Smooth muscle cell (in vitro differentiated cells): Measurements from ENCODE around the gene GALNT16. TPM values are rescaled to one million over a fixed set of nuclear protein-coding genes. Genes with fewer than 3 reads are reported as not detected.

Experiments used
- DNase-seq: peaks from one replicate; lab custom pipeline; 2025; ENCODE audit not compliant: unreplicated experiment; lab: John Stamatoyannopoulos, UW
- H2AFZ ChIP-seq: fragments of 200-600 bp; sonication (generic); 2 replicates; pipeline ENCODE4 v1.6.0; 2016; ENCODE audit warnings: antibody characterized with exemption, low read depth, mild to moderate bottlenecking
- H3F3A ChIP-seq: fragments of 200-600 bp; sonication (generic); 2 replicates; pipeline ENCODE4 v1.6.0; 2017; ENCODE audit warnings: antibody characterized with exemption, low read depth
- H3K27ac ChIP-seq: fragments of 200-600 bp; sonication (generic); 2 replicates; pipeline ENCODE4 v1.5.1; 2016; ENCODE audit warnings: low read depth, mild to moderate bottlenecking
- H3K27me3 ChIP-seq: fragments of 200-600 bp; sonication (generic); 2 replicates; pipeline ENCODE4 v1.6.1; 2016; ENCODE audit warnings: low read depth, mild to moderate bottlenecking
- H3K36me3 ChIP-seq: fragments of 200-600 bp; sonication (generic); 2 replicates; pipeline ENCODE4 v1.5.1; 2016; ENCODE audit warnings: low read depth
- H3K4me1 ChIP-seq: fragments of 200-600 bp; sonication (generic); 2 replicates; pipeline ENCODE4 v1.5.1; 2016; ENCODE audit warnings: low read depth
- H3K4me2 ChIP-seq: fragments of 200-600 bp; sonication (generic); 2 replicates; pipeline ENCODE4 v1.6.0; 2016; ENCODE audit warnings: mild to moderate bottlenecking
- H3K4me3 ChIP-seq: fragments of 200-600 bp; sonication (generic); 2 replicates; pipeline ENCODE4 v1.5.1; 2016; ENCODE audit warnings: mild to moderate bottlenecking
- H3K79me2 ChIP-seq: fragments of 200-600 bp; sonication (generic); 2 replicates; pipeline ENCODE4 v1.6.0; 2016; ENCODE audit warnings: low read depth, mild to moderate bottlenecking
- H3K9ac ChIP-seq: fragments of 200-600 bp; sonication (generic); 2 replicates; pipeline ENCODE4 v1.6.0; 2016; ENCODE audit warnings: low read depth
- H3K9me3 ChIP-seq: fragments of 200-600 bp; sonication (generic); replicated peaks from 2 replicates; pipeline ENCODE4 v1.5.1; 2016; ENCODE audit warnings: low read depth
- H4K20me1 ChIP-seq: fragments of 200-600 bp; sonication (generic); 2 replicates; pipeline ENCODE4 v1.6.0; 2016; ENCODE audit warnings: low read depth
- CTCF ChIP-seq: fragments of 200-600 bp; sonication (generic); IDR thresholded peaks from 2 replicates; pipeline ENCODE4 v1.5.1; 2017; ENCODE audit warnings: borderline replicate concordance, mild to moderate bottlenecking, antibody characterized with exemption; ENCODE audit not compliant: insufficient read depth, poor library complexity, severe bottlenecking
- WGBS: methylation state at CpG from one replicate; pipeline ENCODE4 v1.1.7; 2016; ENCODE audit warnings: low lambda C conversion rate; 5-methylcytosine and 5-hydroxymethylcytosine counted together
- polyA plus RNA-seq: library from polyadenylated mRNA; unstranded; fragments of >200 nt; fragmentation: Nextera tagmentation; extraction: Ambion mirVana; gene quantifications from 2 replicates; pipeline ENCODE4 v1.2.1, GENCODE V29; 2016
- total RNA-seq: library from RNA; depleted of rRNA; stranded (reverse); fragments of >200 nt; gene quantifications from 2 replicates; pipeline ENCODE4 v1.2.3, GENCODE V29; 2014

GALNT16 gene
- total and polyA plus RNA-seq, 2 experiments from 2014 or later: 0.54 to 4.7 TPM

GRCh38 chr14:69238883-69239282, 21.1 kb upstream of the GALNT16 start:
- no peak overlapping the region for H3K9ac ChIP-seq
- H3K27ac ChIP-seq: no peak overlapping the region
- no peaks in the 10 kb centered on the region for H3K79me2 ChIP-seq
- H3K36me3 ChIP-seq: peaks cover 11% of the 10 kb centered on the region
- no peak for DNase-seq
- H2AFZ ChIP-seq: no peak overlapping the region
- no peaks in the 10 kb centered on the region for H3K4me1 ChIP-seq
- no peak overlapping the region for H3K4me3 ChIP-seq
- no peaks in the 10 kb centered on the region for H3K27me3 ChIP-seq
- H4K20me1 ChIP-seq: no peaks in the 10 kb centered on the region
- TF ChIP-seq CTCF: no peak
- H3F3A ChIP-seq: no peaks in the 10 kb centered on the region
- H3K9me3 ChIP-seq: no peaks in the 10 kb centered on the region
- H3K4me2 ChIP-seq: no peak overlapping the region
- 95% methylated on average over 4 of the region's 4 CpGs for WGBS

- Histone ChIP-seq H3K9ac (no peak overlapping the region), H3K79me2 (no peaks in the 10 kb centered on the region), H3K36me3 (peaks cover 11% of the 10 kb centered on the region), H3K4me2 (no peak overlapping the region), H4K20me1 (no peaks in the 10 kb centered on the region), H3K27me3 (no peaks in the 10 kb centered on the region), H3K9me3 (no peaks in the 10 kb centered on the region), H3K27ac (no peak overlapping the region), H3K4me3 (no peak overlapping the region), H3F3A (no peaks in the 10 kb centered on the region), H3K4me1 (no peaks in the 10 kb centered on the region), H2AFZ (no peak overlapping the region)
- 83% methylated on average over 13 of the region's 13 CpGs for WGBS
- DNase-seq: no peak
- TF ChIP-seq CTCF: no peak
Observed at GRCh38 chr14:69240527-69241173, 19.3 kb upstream of the GALNT16 start.

- peaks cover 11% of the 10 kb centered on the region for H3K36me3 ChIP-seq
- no peak overlapping the region for H3K27ac ChIP-seq
- H3K4me2 ChIP-seq: no peak overlapping the region
- H3F3A ChIP-seq: no peaks in the 10 kb centered on the region
- 94% methylated on average over 2 of the region's 2 CpGs for WGBS
- H3K9ac ChIP-seq: no peak overlapping the region
- H3K9me3 ChIP-seq: no peaks in the 10 kb centered on the region
- H4K20me1 ChIP-seq: no peaks in the 10 kb centered on the region
- H3K4me1 ChIP-seq: no peaks in the 10 kb centered on the region
- H3K27me3 ChIP-seq: no peaks in the 10 kb centered on the region
- no peak overlapping the region for H2AFZ ChIP-seq
- H3K4me3 ChIP-seq: no peak overlapping the region
- no peak for DNase-seq
- H3K79me2 ChIP-seq: no peaks in the 10 kb centered on the region
- no peak for TF ChIP-seq CTCF
Observed at GRCh38 chr14:69241577-69241976, 18.4 kb upstream of the GALNT16 start.
